ENCODE results near the gene CDHR2. TPM values are rescaled to one million over a fixed set of nuclear protein-coding genes. Genes with fewer than 3 reads are reported as not detected.

CDHR2 gene
- total and polyA plus RNA-seq, 2 of the 13 experiments (the other 11 are each of a cell fraction or from before 2014, with no cell fraction given) = 17.9 to 20.9 TPM

DNA sequence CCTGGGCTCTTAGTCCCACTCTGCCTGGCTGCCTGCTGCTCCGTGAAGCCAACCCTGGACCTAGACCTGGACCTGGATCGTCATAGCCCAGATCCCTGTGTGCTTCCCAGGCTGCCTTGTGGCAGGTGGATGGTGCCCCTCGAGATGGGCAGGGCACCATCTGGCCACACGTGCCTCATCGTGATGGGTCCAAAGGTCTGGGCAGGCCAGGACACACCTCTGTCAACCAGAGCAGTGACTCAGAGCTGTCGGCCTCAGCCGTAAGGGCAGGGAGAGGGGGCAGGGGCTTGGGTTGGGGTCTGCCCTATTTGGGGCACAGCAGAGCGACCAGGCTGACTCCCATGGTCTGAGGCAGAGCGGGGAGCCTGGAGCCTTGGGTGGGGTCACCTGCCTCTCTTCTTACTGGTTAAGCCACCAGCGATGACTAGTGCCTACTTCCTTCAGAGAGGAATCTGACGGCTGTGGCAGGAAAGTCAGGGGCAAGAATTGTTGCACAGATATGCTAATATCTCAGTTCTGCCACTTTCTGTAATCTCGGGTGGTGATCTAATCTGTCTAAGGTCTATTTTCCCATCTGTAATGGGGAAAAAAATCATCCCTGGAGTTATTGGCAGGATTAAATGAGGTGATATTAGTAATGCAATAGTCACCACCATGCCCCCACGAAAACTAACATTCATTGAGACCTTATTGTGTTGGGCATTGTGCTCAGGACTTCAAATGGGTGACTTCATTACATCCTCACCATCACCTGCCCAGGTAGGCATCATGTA is 3.2 kb upstream of the CDHR2 start:
- Histone ChIP-seq H3K9me3 (ENCODE audit: low read length) (no peaks in the 10 kb centered on the region), H3K27ac (ENCODE audit: extremely low read length, insufficient read depth, low read length) (no peak overlapping the region), H4K20me1 (ENCODE audit: insufficient read depth, low read length) (no peaks in the 10 kb centered on the region), H3K27me3 (ENCODE audit: control insufficient read depth in 1 of 2, insufficient read depth in 2 of 2, low read length in 2 of 2) (no peaks in the 10 kb centered on the region), H3K36me3 (replicated peaks in 1 of 2; ENCODE audit: control insufficient read depth in 1 of 2, insufficient read depth in 2 of 2, low read length in 2 of 2) (no peaks in the 10 kb centered on the region), H3K4me3 (replicated peaks in 1 of 3; ENCODE audit: insufficient read depth in 1 of 3, low read depth in 2 of 3, low read length in 3 of 3) (peak overlapping the region; percentile 25 to 43 (median 28); a peak in 5 of 6 replicates), H3K4me1 (ENCODE audit: insufficient read depth, low read length) (peaks cover 73% of the 10 kb centered on the region), H2AFZ (ENCODE audit: low read length) (no peak overlapping the region), H3K4me2 (ENCODE audit: low read depth, low read length) (peak overlapping the region; percentile 73), H3K79me2 (ENCODE audit: insufficient read depth, low read length) (peaks cover 10% of the 10 kb centered on the region), H3K9ac (ENCODE audit: insufficient read depth, low read depth, low read length) (peak overlapping the region; percentile 57)
- ATAC-seq (peak; percentile 0; the same call in 1 of the 3 replicates), DNase-seq (ENCODE audit: low spot score) (peak; percentile 67), FAIRE-seq (no peak)
- 0% methylated on average over 3 of the region's 13 CpGs for WGBS (ENCODE audit: low lambda C conversion rate)
- ChIA-PET POLR2A (interaction anchor here (0.6 to 9.7 kb wide), 3 partner anchors 9 to 159 kb away, joined by 3 to 212 read pairs (median 3); partner anchors contain the start of gene RNF44), CTCF (ENCODE audit: low intra/inter-chr PET ratio, low total read pairs) (no interaction called here)
- in situ Hi-C loops (cut with HindIII; ENCODE audit: extremely low pct_ligation_motif_present, low pct_unique_long_range_greater_than_20kb) = loop anchor here (25.0 kb wide), 1 partner anchor 816 kb away; the partner anchor contains the start of genes LMAN2 and RGS14
- BruUV-seq (replicated peaks) = no TSS peak
- intact Hi-C loops (cut with micrococcal nuclease; ENCODE audit: unreplicated experiment) = no loop called here
- TF ChIP-seq, protein P1, sequence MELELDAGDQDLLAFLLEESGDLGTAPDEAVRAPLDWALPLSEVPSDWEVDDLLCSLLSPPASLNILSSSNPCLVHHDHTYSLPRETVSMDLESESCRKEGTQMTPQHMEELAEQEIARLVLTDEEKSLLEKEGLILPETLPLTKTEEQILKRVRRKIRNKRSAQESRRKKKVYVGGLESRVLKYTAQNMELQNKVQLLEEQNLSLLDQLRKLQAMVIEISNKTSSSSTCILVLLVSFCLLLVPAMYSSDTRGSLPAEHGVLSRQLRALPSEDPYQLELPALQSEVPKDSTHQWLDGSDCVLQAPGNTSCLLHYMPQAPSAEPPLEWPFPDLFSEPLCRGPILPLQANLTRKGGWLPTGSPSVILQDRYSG (CRISPR knock-in tag; IDR thresholded peaks at IDR 0.05) = no peak
- no peak for TF ChIP-seq ZFP1 (CRISPR knock-in tag; IDR thresholded peaks at IDR 0.05)
- TF ChIP-seq ZBTB21 (CRISPR knock-in tag; IDR thresholded peaks at IDR 0.05) = no peak
- TF ChIP-seq, protein P2, sequence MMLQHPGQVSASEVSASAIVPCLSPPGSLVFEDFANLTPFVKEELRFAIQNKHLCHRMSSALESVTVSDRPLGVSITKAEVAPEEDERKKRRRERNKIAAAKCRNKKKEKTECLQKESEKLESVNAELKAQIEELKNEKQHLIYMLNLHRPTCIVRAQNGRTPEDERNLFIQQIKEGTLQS (CRISPR knock-in tag; IDR thresholded peaks at IDR 0.05) = peak; percentile 61
- peak; percentile 23; the same call in 1 of the 2 replicates for TF ChIP-seq POLR2G (IDR thresholded peaks at IDR 0.05; ENCODE audit: low read depth, low read length)
- no peak for TF ChIP-seq FOXP1 (IDR thresholded peaks at IDR 0.05)
- 0 out of 2 replicates have a peak, but pooled peaks have one; percentile 8 for TF ChIP-seq FOXP1 (CRISPR knock-in tag; IDR thresholded peaks at IDR 0.05)
- TF ChIP-seq KDM1A (CRISPR knock-in tag; IDR thresholded peaks at IDR 0.05) = peak; percentile 43; the same call in 1 of the 2 replicates
- peak; percentile 69; the same call in 1 of the 2 replicates for TF ChIP-seq FOXA3 (CRISPR knock-in tag; IDR thresholded peaks at IDR 0.05)
- TF ChIP-seq ZNF737 (CRISPR knock-in tag; IDR thresholded peaks at IDR 0.05; ENCODE audit: borderline replicate concordance) = no peak
- TF ChIP-seq, protein P3, sequence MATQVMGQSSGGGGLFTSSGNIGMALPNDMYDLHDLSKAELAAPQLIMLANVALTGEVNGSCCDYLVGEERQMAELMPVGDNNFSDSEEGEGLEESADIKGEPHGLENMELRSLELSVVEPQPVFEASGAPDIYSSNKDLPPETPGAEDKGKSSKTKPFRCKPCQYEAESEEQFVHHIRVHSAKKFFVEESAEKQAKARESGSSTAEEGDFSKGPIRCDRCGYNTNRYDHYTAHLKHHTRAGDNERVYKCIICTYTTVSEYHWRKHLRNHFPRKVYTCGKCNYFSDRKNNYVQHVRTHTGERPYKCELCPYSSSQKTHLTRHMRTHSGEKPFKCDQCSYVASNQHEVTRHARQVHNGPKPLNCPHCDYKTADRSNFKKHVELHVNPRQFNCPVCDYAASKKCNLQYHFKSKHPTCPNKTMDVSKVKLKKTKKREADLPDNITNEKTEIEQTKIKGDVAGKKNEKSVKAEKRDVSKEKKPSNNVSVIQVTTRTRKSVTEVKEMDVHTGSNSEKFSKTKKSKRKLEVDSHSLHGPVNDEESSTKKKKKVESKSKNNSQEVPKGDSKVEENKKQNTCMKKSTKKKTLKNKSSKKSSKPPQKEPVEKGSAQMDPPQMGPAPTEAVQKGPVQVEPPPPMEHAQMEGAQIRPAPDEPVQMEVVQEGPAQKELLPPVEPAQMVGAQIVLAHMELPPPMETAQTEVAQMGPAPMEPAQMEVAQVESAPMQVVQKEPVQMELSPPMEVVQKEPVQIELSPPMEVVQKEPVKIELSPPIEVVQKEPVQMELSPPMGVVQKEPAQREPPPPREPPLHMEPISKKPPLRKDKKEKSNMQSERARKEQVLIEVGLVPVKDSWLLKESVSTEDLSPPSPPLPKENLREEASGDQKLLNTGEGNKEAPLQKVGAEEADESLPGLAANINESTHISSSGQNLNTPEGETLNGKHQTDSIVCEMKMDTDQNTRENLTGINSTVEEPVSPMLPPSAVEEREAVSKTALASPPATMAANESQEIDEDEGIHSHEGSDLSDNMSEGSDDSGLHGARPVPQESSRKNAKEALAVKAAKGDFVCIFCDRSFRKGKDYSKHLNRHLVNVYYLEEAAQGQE (IDR thresholded peaks at IDR 0.05; ENCODE audit: borderline replicate concordance in 1 of 2, low read depth in 1 of 2, low read length in 2 of 2) = no peak
- peak; percentile 18; the same call in 1 of the 2 replicates for TF ChIP-seq FOXK1 (CRISPR knock-in tag; IDR thresholded peaks at IDR 0.05; ENCODE audit: borderline replicate concordance, low read depth)
- TF ChIP-seq ZNF629 (CRISPR knock-in tag; conservative IDR thresholded peaks at IDR 0.05) = 0 out of 2 replicates have a peak, but pooled peaks have one; percentile 30
- peak; percentile 48; the same call in 1 of the 2 replicates for TF ChIP-seq HIVEP1 (CRISPR knock-in tag; IDR thresholded peaks at IDR 0.05)
- TF ChIP-seq GLI4 (CRISPR knock-in tag; IDR thresholded peaks at IDR 0.05; ENCODE audit: borderline replicate concordance) = no peak
- peak; percentile 42; the same call in 1 of the 2 replicates for TF ChIP-seq JUND (CRISPR knock-in tag; IDR thresholded peaks at IDR 0.05)
- peak; percentile 79; the same call in 1 of the 2 replicates for TF ChIP-seq DNMT3B (CRISPR knock-in tag; conservative IDR thresholded peaks at IDR 0.05)
- TF ChIP-seq NR3C1 (CRISPR knock-in tag; IDR thresholded peaks at IDR 0.05) = no peak
- TF ChIP-seq FOXO1 (CRISPR knock-in tag; IDR thresholded peaks at IDR 0.05) = no peak
- TF ChIP-seq EP300 (IDR thresholded peaks at IDR 0.05; ENCODE audit: low read depth in 2 of 2, low read length in 2 of 2) = no peak
- peak; percentile 46; the same call in 1 of the 2 replicates for TF ChIP-seq EP300 (CRISPR knock-in tag; IDR thresholded peaks at IDR 0.05; ENCODE audit: borderline replicate concordance)

All from HepG2 (cell line).